HG03469 (cell line): ENCODE measurements around the gene DGKB.

Experiments
- ATAC-seq: cut with Tn5 transposase; IDR thresholded peaks from one replicate; pipeline ENCODE4 v1.9.1; 2021; ENCODE audit warnings: mild to moderate bottlenecking, moderate library complexity, moderate number of reproducible peaks; ENCODE audit not compliant: unreplicated experiment

Gene DGKB

GRCh38 chr7:14600766-14601367 is 301.7 kb downstream of the DGKB start:
- ATAC-seq: no peak

- ATAC-seq: no peak
Observed at GRCh38 chr7:14598978-14599377, 303.6 kb downstream of the DGKB start.

- ATAC-seq: no peak
Observed at GRCh38 chr7:14596421-14596820, 306.1 kb downstream of the DGKB start.

- no peak for ATAC-seq
Observed at GRCh38 chr7:14590206-14590605, 312.3 kb downstream of the DGKB start.

DNA sequence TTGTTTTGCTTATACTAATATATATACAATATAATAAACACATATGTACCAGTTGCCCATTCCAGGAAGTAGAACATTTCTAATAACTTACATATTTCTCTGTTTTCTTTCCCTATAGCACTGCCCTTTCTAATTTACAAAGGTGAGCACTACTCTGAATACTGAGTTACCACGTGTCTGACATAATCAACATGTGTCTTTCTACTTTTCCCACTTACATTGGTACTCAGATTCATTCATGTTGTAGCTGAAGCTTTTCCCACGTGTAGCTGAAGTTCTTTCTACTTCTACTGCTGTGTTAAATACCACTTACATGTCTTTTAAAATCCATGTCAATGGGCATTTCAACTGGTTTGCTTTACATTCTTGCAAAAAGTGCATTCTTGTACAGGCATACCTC is 317.3 kb downstream of the DGKB start:
- ATAC-seq: no peak

DNA sequence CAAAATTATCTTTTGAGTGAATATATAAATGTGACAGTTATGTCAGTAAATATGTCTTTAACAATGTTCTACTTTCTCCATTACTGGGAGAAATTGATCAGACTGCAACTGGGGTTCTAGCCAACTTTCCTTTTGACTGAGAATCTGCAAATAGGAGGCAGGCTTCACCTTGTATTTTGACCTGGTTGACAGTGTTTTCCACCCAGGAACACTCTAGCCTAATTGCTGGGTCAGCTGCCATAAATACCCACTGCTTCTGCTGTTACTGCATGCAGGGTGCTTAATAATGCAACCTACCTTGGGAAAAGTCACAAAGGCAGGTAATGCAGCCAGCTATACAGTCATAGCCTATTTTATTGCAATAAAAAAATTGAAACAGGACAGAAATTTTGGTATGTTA is 319.0 kb downstream of the DGKB start:
- ATAC-seq: no peak

- no peak for ATAC-seq
Observed at GRCh38 chr7:14582010-14582409, 320.5 kb downstream of the DGKB start.

DNA sequence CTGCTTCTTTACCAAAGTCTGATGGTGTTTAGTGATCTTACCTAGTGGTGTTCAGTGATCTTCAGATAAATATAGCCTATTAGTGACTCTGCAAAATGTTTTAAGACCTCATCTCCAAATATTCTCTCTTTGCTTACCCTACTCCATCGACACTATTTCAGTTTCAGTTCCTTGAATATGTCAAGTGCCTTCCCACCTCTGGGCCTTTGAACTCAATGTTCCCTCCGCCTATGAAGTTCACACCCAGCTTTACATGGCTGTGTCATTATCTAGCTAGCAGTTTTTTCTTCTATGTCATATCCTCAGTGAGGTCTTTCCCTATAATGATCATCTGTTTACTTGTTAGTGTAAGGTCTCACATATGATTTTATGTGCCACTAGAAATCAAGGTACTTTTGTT is 322.6 kb downstream of the DGKB start:
- no peak for ATAC-seq

GRCh38 chr7:14576578-14576977 is 326.0 kb downstream of the DGKB start:
- no peak for ATAC-seq

DNA sequence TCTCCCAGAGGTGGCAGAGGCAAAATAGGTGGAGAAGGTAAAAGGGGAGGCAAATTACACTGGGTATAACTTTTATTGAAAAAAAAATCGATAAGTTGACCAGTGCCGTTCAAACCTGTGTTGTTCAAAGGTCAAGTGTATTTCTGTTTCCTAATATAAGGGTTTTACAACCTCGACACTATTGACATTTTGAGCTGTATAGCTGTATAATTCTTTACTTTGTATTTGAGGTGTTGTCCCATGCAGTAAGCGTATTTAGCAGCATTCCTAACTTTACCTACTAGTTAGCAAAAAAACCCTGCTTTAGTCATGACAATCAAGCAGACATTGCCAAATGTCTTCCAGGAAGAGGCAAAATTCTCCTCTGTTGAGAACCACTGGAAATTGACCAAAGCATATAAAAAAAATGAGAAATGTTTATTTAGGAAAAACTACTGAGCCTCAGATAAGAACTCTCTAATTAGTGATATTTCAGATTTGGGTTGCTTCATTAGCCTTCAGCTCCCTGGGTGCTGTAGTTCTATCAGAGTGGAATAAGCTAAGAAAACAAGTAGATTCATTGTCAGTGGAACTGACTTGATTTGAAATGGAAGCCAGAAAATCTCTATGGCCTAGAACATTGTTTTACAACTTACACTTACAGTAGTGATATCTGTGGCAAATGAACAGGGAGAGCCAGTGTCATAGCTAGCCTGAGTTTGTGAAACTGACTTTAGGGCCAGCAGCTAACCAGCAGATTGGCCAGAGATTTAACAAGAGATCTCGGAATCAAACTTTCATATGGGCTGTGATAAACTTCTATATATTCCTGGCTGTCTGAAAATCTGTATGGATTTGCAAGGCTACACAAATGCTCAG is 331.6 kb downstream of the DGKB start:
- ATAC-seq: no peak

DNA sequence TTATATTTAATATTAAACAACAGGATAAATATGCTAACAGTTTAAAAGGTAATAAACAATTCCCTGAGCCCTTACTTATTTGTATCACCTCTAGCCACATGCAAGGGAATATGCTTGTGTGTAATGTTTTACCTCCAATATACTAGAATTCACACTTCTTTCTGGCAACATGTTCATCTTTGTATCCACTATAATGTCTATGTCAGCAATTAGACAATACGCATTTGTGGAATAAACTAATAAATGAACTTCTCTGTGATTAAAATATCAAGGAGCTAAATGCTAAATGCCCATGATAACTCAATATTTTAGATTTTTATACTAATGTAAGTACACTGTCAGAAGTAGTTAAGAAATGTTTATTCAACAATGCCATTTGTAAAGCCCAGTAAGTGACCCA is 350.5 kb downstream of the DGKB start:
- ATAC-seq: no peak

DNA sequence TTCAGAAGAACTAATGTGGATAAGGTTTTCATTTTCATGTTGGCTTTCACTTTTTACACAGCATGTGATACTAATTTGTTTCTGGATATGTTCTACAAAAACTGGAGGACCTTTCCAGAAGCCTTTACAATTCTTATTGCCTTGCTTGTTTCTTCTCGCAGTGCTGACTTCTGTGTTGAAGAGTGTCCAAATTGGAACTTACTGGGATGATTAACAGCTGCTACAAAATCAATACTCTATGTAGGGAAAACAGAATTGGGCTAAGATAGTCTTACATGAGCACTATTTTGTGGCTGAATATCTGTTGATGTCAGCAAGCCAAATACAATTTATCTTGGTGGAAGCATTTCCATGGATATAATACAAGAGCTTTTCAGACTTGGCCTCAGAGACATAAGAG is 351.2 kb downstream of the DGKB start:
- ATAC-seq: no peak

DNA sequence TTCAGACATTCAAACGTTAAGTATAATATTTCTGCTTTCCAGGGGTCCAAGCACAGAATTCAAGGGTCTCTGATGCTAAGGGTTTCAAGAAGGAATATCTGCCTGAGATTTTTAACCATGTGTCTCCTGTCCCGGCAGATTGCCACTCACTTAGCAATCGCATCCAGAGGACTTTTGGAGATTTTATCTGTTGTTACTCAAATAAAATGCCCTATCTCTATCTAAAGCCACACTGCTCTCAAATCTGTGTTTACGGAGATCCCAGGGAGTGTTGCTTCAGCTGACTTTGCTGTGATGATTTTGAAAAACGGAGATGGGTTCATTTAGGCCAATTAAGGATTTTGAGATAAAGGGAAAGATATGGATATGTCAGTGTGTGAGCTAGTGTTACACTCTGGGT is 359.9 kb downstream of the DGKB start:
- ATAC-seq: no peak

- no peak for ATAC-seq
Observed at GRCh38 chr7:14521183-14521582, 381.4 kb downstream of the DGKB start.

DNA sequence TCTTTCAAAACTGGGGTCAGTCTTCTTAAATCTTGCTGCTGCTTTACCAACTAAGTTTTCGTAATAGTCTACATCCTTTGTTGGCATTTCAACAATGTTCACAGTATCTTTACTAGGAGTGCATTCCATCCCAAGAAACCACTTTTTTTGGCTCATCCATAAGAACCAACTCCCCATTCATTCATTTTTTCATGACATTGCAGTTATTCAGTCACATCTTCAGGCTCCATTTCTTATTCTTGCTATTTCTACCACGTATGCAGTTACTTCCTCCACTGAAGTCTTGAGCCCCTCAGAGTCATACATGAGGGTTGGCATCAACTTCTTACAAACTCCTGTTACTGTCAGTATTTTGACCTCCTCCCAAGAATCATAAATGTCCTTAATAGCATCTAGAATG is 392.3 kb downstream of the DGKB start:
- no peak for ATAC-seq

GRCh38 chr7:14507617-14508016 is 394.9 kb downstream of the DGKB start:
- no peak for ATAC-seq

DNA sequence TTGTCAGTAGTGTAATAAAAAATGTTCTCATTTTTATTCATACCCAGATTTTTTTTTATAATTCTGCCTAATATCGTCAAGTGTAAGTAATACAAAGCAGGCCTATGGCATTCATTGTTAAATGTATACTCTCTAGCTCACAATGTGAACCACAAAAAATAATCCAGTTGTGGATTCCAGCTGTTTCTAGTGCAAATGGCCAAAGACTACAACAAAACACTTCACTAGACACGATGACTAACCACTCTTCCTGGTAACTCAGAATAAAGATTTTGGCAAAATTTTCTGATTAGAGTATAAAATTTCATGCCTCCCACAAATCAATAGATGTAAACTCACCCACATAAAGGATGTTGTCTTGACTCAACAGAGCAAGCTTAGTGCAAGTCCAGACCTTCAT is 396.6 kb downstream of the DGKB start:
- no peak for ATAC-seq

DNA sequence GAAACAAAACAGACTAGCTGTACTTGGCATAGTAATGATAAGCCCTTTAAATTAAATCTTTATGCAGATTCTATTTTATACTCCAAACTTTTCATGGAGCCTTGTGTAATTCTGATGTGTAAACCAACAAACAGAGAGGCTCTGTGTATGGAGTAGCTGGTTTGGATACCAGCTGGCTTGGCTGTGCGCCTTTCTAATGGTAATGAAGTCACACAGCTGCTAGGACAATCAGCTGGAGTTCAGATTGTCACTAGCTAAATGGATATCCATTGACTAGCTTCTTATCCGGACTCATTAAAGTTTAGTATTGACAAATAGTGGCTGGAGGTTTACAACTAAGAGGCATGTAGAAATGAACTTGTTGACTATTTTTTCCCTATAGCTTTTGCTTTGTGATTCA is 398.4 kb downstream of the DGKB start:
- ATAC-seq: no peak

DNA sequence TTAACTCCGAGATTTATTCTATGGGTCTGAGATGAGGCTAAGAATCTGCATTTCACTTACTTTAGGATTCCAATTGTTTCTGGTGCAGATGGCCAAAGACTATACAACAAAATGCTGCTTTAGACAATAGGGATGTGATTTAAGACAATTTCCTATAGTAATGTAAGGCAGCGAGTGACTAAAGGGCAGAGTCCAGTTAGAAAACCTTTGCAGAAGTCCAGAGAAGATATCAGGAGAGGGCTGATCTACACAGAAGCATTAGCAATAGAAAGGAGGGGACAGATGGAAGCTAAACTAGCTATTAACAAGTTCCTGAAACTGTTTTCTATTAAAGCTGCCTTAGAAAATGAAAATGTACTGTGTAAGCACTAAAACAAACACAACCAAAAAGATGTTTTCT is 398.9 kb downstream of the DGKB start:
- no peak for ATAC-seq

- ATAC-seq: no peak
Observed at GRCh38 chr7:14501436-14501835, 401.1 kb downstream of the DGKB start.

DNA sequence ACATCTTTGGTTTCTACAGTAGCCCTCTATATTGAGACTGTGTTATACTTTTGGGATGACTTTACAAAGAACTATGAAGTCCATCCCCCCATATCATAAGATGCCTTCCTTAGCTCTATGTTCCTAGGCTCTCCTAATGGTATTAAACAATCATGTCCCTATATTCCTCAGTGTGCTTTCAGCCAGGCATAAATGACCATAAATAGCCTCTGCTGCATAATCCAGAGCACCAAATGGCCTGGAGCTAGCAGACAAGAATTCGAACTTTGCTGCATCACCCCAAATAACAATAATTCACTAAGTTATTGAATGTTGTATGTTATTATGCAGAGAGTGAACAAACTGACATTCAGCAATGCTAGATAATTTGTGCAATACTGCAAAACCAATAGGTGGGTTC is 405.2 kb downstream of the DGKB start:
- ATAC-seq: no peak

- no peak for ATAC-seq
Observed at GRCh38 chr7:14495633-14496032, 406.9 kb downstream of the DGKB start.
